ENCODE data around the gene OTOS.

- no peak for TF ChIP-seq EZH2 (IDR thresholded peaks at IDR 0.05; ENCODE audit: borderline replicate concordance, insufficient read depth, low read depth, low read length, poor library complexity, severe bottlenecking)
- TF ChIP-seq CTCF (IDR thresholded peaks at IDR 0.05), result no peak
These were observed 4.3 kb upstream of the OTOS start for GRCh38 chr2:240144649-240145261.
